A673 (cell line): ENCODE results near the gene KLHDC8B.

Experiments used
- CTCF ChIP-seq: fragments of 300-800, 200-600 bp; sonication (generic); conservative IDR thresholded peaks from 2 replicates; pipeline ENCODE4 v1.5.1; 2017; ENCODE audit warnings: low read depth, mild to moderate bottlenecking, antibody characterized with exemption, low read length, moderate library complexity, mixed read lengths
- EZH2 ChIP-seq: fragments of 200-600 bp; sonication (generic); IDR thresholded peaks from 2 replicates; pipeline ENCODE4 v1.6.1; 2017; ENCODE audit warnings: borderline replicate concordance, low read depth, mild to moderate bottlenecking, mixed read lengths, antibody characterized with exemption, low read length; ENCODE audit not compliant: poor library complexity, severe bottlenecking

GRCh38 chr3:49122451-49122850 lies 48.9 kb upstream of the KLHDC8B start:
- TF ChIP-seq CTCF (no peak), EZH2 (no peak)
